Neuron (in vitro differentiated cells): ENCODE data around the gene RSPO1.
"Not testable (repeated sequence)": the region's sequence is repeated elsewhere in the genome, so short reads cannot be mapped to it uniquely, and the experiment has no call there.

Experiments used
- H2AFZ ChIP-seq: one replicate; pipeline ENCODE4 v1.6.1; 2013; ENCODE audit warnings: low read depth, mild to moderate bottlenecking, inconsistent platforms, low read length, moderate library complexity
- H3K27me3 ChIP-seq: one replicate; pipeline ENCODE4 v1.6.1; 2013; ENCODE audit warnings: low read length; ENCODE audit not compliant: insufficient read depth
- H3K36me3 ChIP-seq: one replicate; pipeline ENCODE4 v1.6.1; 2013; ENCODE audit warnings: low read length; ENCODE audit not compliant: insufficient read depth
- H3K4me1 ChIP-seq: one replicate; pipeline ENCODE4 v1.6.1; 2013; ENCODE audit warnings: low read length; ENCODE audit not compliant: insufficient read depth
- H3K4me3 ChIP-seq: 2 replicates; pipeline ENCODE4 v1.5.1; 2013; ENCODE audit warnings: mild to moderate bottlenecking, low read length, moderate library complexity
- H3K9me3 ChIP-seq: one replicate; pipeline ENCODE4 v1.6.1; 2013; ENCODE audit warnings: low read length

RSPO1 gene

GRCh38 chr1:37634244-37634991 is at the start of gene RSPO1:
TSS of gene RSPO1 (minus strand) at chr1:37634892. CDS start at chr1:37629661, 5,231 bp downstream.
- Histone ChIP-seq H3K4me3 (peak within 1 kb of the TSS; percentile 5), H3K27me3 (peaks cover 92% of the 10 kb centered on the region), H3K36me3 (no peaks in the 10 kb centered on the region), H2AFZ (peak within 1 kb of the TSS; percentile 33), H3K4me1 (no peaks in the 10 kb centered on the region), H3K9me3 (no peaks in the 10 kb centered on the region)

- peaks cover 39% of the 10 kb centered on the region for H3K36me3 ChIP-seq
- not testable (repeated sequence) for H3K4me3 ChIP-seq, H3K4me1 ChIP-seq, H3K9me3 ChIP-seq, H3K27me3 ChIP-seq, H2AFZ ChIP-seq
Measured at GRCh38 chr1:37684182-37684581, 49.5 kb upstream of the RSPO1 start.

GRCh38 chr1:37682334-37682987 is 47.8 kb upstream of the RSPO1 start:
- Histone ChIP-seq H3K27me3 (no peaks in the 10 kb centered on the region), H3K4me1 (no peaks in the 10 kb centered on the region), H3K4me3 (no peak overlapping the region), H3K36me3 (peaks cover 39% of the 10 kb centered on the region), H3K9me3 (no peaks in the 10 kb centered on the region), H2AFZ (no peak overlapping the region)

- no peak overlapping the region for H3K4me3 ChIP-seq
- peaks cover 29% of the 10 kb centered on the region for H3K36me3 ChIP-seq
- no peaks in the 10 kb centered on the region for H3K9me3 ChIP-seq
- H3K4me1 ChIP-seq: no peaks in the 10 kb centered on the region
- H3K27me3 ChIP-seq: peaks cover 13% of the 10 kb centered on the region
- H2AFZ ChIP-seq: no peak overlapping the region
Measured at GRCh38 chr1:37680933-37681332, 46.2 kb upstream of the RSPO1 start.

- no peaks in the 10 kb centered on the region for H3K4me1 ChIP-seq
- H3K27me3 ChIP-seq: peaks cover 31% of the 10 kb centered on the region
- H3K36me3 ChIP-seq: peaks cover 7% of the 10 kb centered on the region
- no peak overlapping the region for H2AFZ ChIP-seq
- H3K4me3 ChIP-seq: no peak overlapping the region
- H3K9me3 ChIP-seq: no peaks in the 10 kb centered on the region
Measured at GRCh38 chr1:37677808-37678207, 43.1 kb upstream of the RSPO1 start.

GRCh38 chr1:37677143-37677439 is 42.4 kb upstream of the RSPO1 start:
- peaks cover 31% of the 10 kb centered on the region for H3K27me3 ChIP-seq
- H3K4me3 ChIP-seq: no peak overlapping the region
- H3K36me3 ChIP-seq: peaks cover 4% of the 10 kb centered on the region
- no peaks in the 10 kb centered on the region for H3K9me3 ChIP-seq
- no peaks in the 10 kb centered on the region for H3K4me1 ChIP-seq
- H2AFZ ChIP-seq: no peak overlapping the region

GRCh38 chr1:37676281-37677142 is 41.8 kb upstream of the RSPO1 start:
- Histone ChIP-seq H3K9me3 (no peaks in the 10 kb centered on the region), H2AFZ (no peak overlapping the region), H3K27me3 (peaks cover 31% of the 10 kb centered on the region), H3K4me1 (no peaks in the 10 kb centered on the region), H3K4me3 (no peak overlapping the region), H3K36me3 (peaks cover 4% of the 10 kb centered on the region)

GRCh38 chr1:37673920-37674319 is 39.2 kb upstream of the RSPO1 start:
- peaks cover 39% of the 10 kb centered on the region for H3K27me3 ChIP-seq

GRCh38 chr1:37672136-37672870 is 37.6 kb upstream of the RSPO1 start:
- Histone ChIP-seq H3K9me3 (no peaks in the 10 kb centered on the region), H3K4me1 (no peaks in the 10 kb centered on the region), H3K4me3 (no peak overlapping the region), H3K27me3 (peaks cover 52% of the 10 kb centered on the region), H3K36me3 (no peaks in the 10 kb centered on the region), H2AFZ (no peak overlapping the region)

More at GRCh38 chr1:37673920-37674319, 39.2 kb upstream of the RSPO1 start:
- Histone ChIP-seq H3K9me3 (no peaks in the 10 kb centered on the region), H3K4me1 (no peaks in the 10 kb centered on the region), H3K4me3 (no peak overlapping the region), H3K36me3 (no peaks in the 10 kb centered on the region), H2AFZ (no peak overlapping the region)

- Histone ChIP-seq H3K4me1 (no peaks in the 10 kb centered on the region), H3K4me3 (no peak overlapping the region), H3K36me3 (no peaks in the 10 kb centered on the region), H3K27me3 (peaks cover 45% of the 10 kb centered on the region), H2AFZ (no peak overlapping the region), H3K9me3 (no peaks in the 10 kb centered on the region)
Measured at GRCh38 chr1:37671261-37671660, 36.6 kb upstream of the RSPO1 start.

GRCh38 chr1:37670133-37670532 is 35.4 kb upstream of the RSPO1 start:
- Histone ChIP-seq H3K27me3 (peaks cover 41% of the 10 kb centered on the region), H3K4me1 (no peaks in the 10 kb centered on the region)

GRCh38 chr1:37667023-37667671 is 32.5 kb upstream of the RSPO1 start:
- Histone ChIP-seq H3K27me3 (peaks cover 43% of the 10 kb centered on the region), H3K36me3 (no peaks in the 10 kb centered on the region), H3K4me3 (no peak overlapping the region), H3K9me3 (no peaks in the 10 kb centered on the region), H3K4me1 (peaks cover 6% of the 10 kb centered on the region), H2AFZ (no peak overlapping the region)

More at GRCh38 chr1:37670133-37670532, 35.4 kb upstream of the RSPO1 start:
- H3K9me3 ChIP-seq: no peaks in the 10 kb centered on the region
- no peak overlapping the region for H3K4me3 ChIP-seq
- no peaks in the 10 kb centered on the region for H3K36me3 ChIP-seq
- H2AFZ ChIP-seq: no peak overlapping the region
